HCT116 (cell line): Measurements from ENCODE around the gene RASAL2. TPM values are rescaled to one million over a fixed set of nuclear protein-coding genes. Genes with fewer than 3 reads are reported as not detected.

Source experiments
- ATAC-seq: fragments of 200-7000 bp; cut with Tn5 transposase; 2 replicates; pipeline ENCODE4 v1.9.1; 2020; ENCODE audit warnings: mild to moderate bottlenecking, moderate library complexity
- BruUV-seq: library from RNA; stranded (reverse); fragments of 400-500 nt; replicated peaks from 2 replicates; lab custom pipeline; 2021; lab: Mats Ljungman, UMichigan
- CTCF ChIA-PET: fragments of 300-600 bp; sonication (Branson Sonifier 250); formaldehyde crosslinking; loops from one replicate; lab custom pipeline; 2021; ENCODE audit warnings: antibody characterized with exemption; lab: Charles Lee
- POLR2A ChIA-PET: fragments of 300-600, 350-600 bp; sonication (Branson Sonifier 250); formaldehyde crosslinking; loops from one replicate; lab custom pipeline; 2021; ENCODE audit warnings: antibody characterized with exemption; lab: Charles Lee
- RAD21 ChIA-PET, 2 experiments: fragments of 300-600 bp; sonication (Branson Sonifier 250); formaldehyde crosslinking; loops; one replicate each; lab custom pipeline; 2023; ENCODE audit warnings: low total read pairs in 2 of 2; ENCODE audit not compliant: uncharacterized antibody in 2 of 2, unreplicated experiment in 2 of 2, low non-redundant PET in 1 of 2; lab: Charles Lee
- DNase-seq: peaks from one replicate; pipeline ENCODE4 v3.0.0-alpha.2; 2010; ENCODE audit warnings: low read depth, low spot score
- H2AFZ ChIP-seq: fragments of 200-600 bp; shearing (Covaris generic), sonication (generic); 2 replicates; pipeline ENCODE4 v1.6.1; 2017; ENCODE audit warnings: low read depth, mixed run types, mixed read lengths, antibody characterized with exemption, low read length; ENCODE audit not compliant: poor library complexity, severe bottlenecking
- H3K27ac ChIP-seq: 2 replicates; pipeline ENCODE4 v1.5.1; 2012; ENCODE audit warnings: low read depth, low read length
- H3K27me3 ChIP-seq: fragments of 200-600 bp; sonication (generic); 2 replicates; pipeline ENCODE4 v1.6.1; 2016; ENCODE audit warnings: mixed run types, low read length, mixed read lengths; ENCODE audit not compliant: insufficient read depth
- H3K36me3 ChIP-seq, 2 experiments: fragments of 200-500 bp in 1 of 2; fragments of 200-600 bp in 1 of 2; sonication (Bioruptor generic) in 1 of 2; sonication (generic) in 1 of 2; 2 replicates each; pipeline versions ENCODE4 v1.5.1 to v1.6.1; 2014 to 2016; ENCODE audit warnings: low read length in 2 of 2, inconsistent platforms in 1 of 2, mixed read lengths in 1 of 2, mixed run types in 1 of 2; ENCODE audit not compliant: insufficient read depth in 2 of 2, control insufficient read depth in 1 of 2
- H3K4me1 ChIP-seq, 2 experiments: fragments of 200-600 bp in 1 of 2; sonication (generic) in 1 of 2; 2 replicates each; pipeline versions ENCODE4 v1.5.1 to v1.6.1; 2012 to 2017; ENCODE audit warnings: low read length in 2 of 2, inconsistent platforms in 1 of 2, mild to moderate bottlenecking in 1 of 2, mixed read lengths in 1 of 2, mixed run types in 1 of 2, moderate library complexity in 1 of 2; ENCODE audit not compliant: insufficient read depth in 2 of 2, control insufficient read depth in 1 of 2
- H3K4me2 ChIP-seq: fragments of 200-600 bp; sonication (generic); 2 replicates; pipeline ENCODE4 v1.6.1; 2017; ENCODE audit warnings: mixed run types, low read length, mixed read lengths
- H3K4me3 ChIP-seq, 2 experiments: fragments of 200-600 bp in 1 of 2; sonication (generic) in 1 of 2; replicated peaks in 1 of 2; 2 replicates each; pipeline ENCODE4 v1.5.1; 2011 to 2016; ENCODE audit warnings: low read length in 2 of 2, control low read depth in 1 of 2, low read depth in 1 of 2, mild to moderate bottlenecking in 1 of 2, mixed read lengths in 1 of 2, mixed run types in 1 of 2
- H3K79me2 ChIP-seq: fragments of 200-600 bp; sonication (generic); 2 replicates; pipeline ENCODE4 v1.6.1; 2017; ENCODE audit warnings: mild to moderate bottlenecking, mixed run types, low read length, moderate library complexity, mixed read lengths; ENCODE audit not compliant: insufficient read depth
- H3K9ac ChIP-seq: fragments of 200-600 bp; sonication (generic); 2 replicates; pipeline ENCODE4 v1.6.1; 2016; ENCODE audit warnings: low read length, mixed read lengths
- H3K9me2 ChIP-seq: fragments of 200-600 bp; sonication (generic), shearing (Covaris generic); 2 replicates; pipeline ENCODE4 v1.6.1; 2017; ENCODE audit warnings: mixed run types, mild to moderate bottlenecking, moderate library complexity; ENCODE audit not compliant: insufficient read depth
- H3K9me3 ChIP-seq, 2 experiments: fragments of 200-500 bp in 1 of 2; fragments of 200-600 bp in 1 of 2; sonication (Bioruptor generic) in 1 of 2; sonication (generic) in 1 of 2; 2 replicates each; pipeline ENCODE4 v1.6.1; 2014 to 2017; ENCODE audit warnings: low read length in 2 of 2, mixed read lengths in 2 of 2, inconsistent platforms in 1 of 2, low read depth in 1 of 2, mild to moderate bottlenecking in 1 of 2, mixed run types in 1 of 2, moderate library complexity in 1 of 2; ENCODE audit not compliant: control insufficient read depth in 1 of 2, insufficient read depth in 1 of 2
- H4K20me1 ChIP-seq: fragments of 200-600 bp; sonication (generic), shearing (Covaris generic); 2 replicates; pipeline ENCODE4 v1.6.1; 2017; ENCODE audit warnings: mixed run types, mild to moderate bottlenecking, moderate library complexity; ENCODE audit not compliant: insufficient read depth
- CEBPB ChIP-seq: IDR thresholded peaks from 2 replicates; pipeline ENCODE4 v1.6.1; 2012; ENCODE audit warnings: low read depth
- EGR1 ChIP-seq: IDR thresholded peaks from 2 replicates; pipeline ENCODE4 v1.6.1; 2012; ENCODE audit warnings: low read depth
- ELF1 ChIP-seq: IDR thresholded peaks from 2 replicates; pipeline ENCODE4 v1.6.1; 2012; ENCODE audit warnings: low read depth, borderline replicate concordance
- EZH2 ChIP-seq: fragments of 200-600 bp; sonication (generic); IDR thresholded peaks from 2 replicates; pipeline ENCODE4 v1.6.1; 2017; ENCODE audit warnings: antibody characterized with exemption, mixed run types
- EZH2phosphoT487 ChIP-seq: fragments of 200-600 bp; IDR thresholded peaks from 2 replicates; pipeline ENCODE4 v1.6.1; 2018; ENCODE audit warnings: antibody characterized with exemption, borderline replicate concordance
- POLR2A ChIP-seq: IDR thresholded peaks from 2 replicates; pipeline ENCODE4 v1.7.0; 2011; ENCODE audit warnings: borderline replicate concordance; ENCODE audit not compliant: insufficient read depth, insufficient read length; ENCODE audit errors: extremely low read depth
- RAD21 ChIP-seq: IDR thresholded peaks from 2 replicates; pipeline ENCODE4 v1.6.1; 2012; ENCODE audit warnings: low read depth, mild to moderate bottlenecking
- SP1 ChIP-seq: IDR thresholded peaks from 2 replicates; pipeline ENCODE4 v1.6.1; 2012; ENCODE audit warnings: low read depth
- SRF ChIP-seq: IDR thresholded peaks from 2 replicates; pipeline ENCODE4 v1.6.1; 2012; ENCODE audit warnings: low read depth
- TCF7L2 ChIP-seq: IDR thresholded peaks from 2 replicates; pipeline ENCODE4 v1.7.0; 2011; ENCODE audit warnings: borderline replicate concordance, inconsistent platforms; ENCODE audit not compliant: insufficient read depth, insufficient read length; ENCODE audit errors: extremely low read depth
- ZBTB33 ChIP-seq: IDR thresholded peaks from 2 replicates; pipeline ENCODE4 v1.6.1; 2011; ENCODE audit warnings: mild to moderate bottlenecking, low read length, moderate library complexity; ENCODE audit not compliant: insufficient replicate concordance; ENCODE audit errors: extremely low read depth
- intact Hi-C: fragments of 100-400 bp; cut with micrococcal nuclease; formaldehyde crosslinking; loops from 2 replicates; pipeline ENCODE4 v1.10.0; 2022
- total RNA-seq: library from RNA; stranded (reverse); gene quantifications from one replicate; pipeline ENCODE4 v1.2.1, GENCODE V29; 2021; ENCODE audit not compliant: unreplicated experiment
- TF ChIP-seq, protein P1 (sequence below): IDR thresholded peaks from 2 replicates; pipeline ENCODE4 v1.6.1; 2012
- TF ChIP-seq, protein P2 (sequence below): IDR thresholded peaks from 2 replicates; pipeline ENCODE4 v1.6.1; 2012

The RASAL2 gene
- total RNA-seq, 1 experiment from 2014 or later = 11.7 TPM

GRCh38 chr1:178172939-178173338 lies 79.0 kb downstream of the RASAL2 start (continued):
- TF ChIP-seq SP1 = no peak
- TF ChIP-seq EZH2phosphoT487 = no peak
- TF ChIP-seq TCF7L2 = no peak
- no peak for TF ChIP-seq ZBTB33
- TF ChIP-seq POLR2A = no peak
- TF ChIP-seq RAD21 = no peak
- no peak for TF ChIP-seq EZH2
- TF ChIP-seq, protein P1, sequence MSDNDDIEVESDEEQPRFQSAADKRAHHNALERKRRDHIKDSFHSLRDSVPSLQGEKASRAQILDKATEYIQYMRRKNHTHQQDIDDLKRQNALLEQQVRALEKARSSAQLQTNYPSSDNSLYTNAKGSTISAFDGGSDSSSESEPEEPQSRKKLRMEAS = no peak
- TF ChIP-seq, protein P2, sequence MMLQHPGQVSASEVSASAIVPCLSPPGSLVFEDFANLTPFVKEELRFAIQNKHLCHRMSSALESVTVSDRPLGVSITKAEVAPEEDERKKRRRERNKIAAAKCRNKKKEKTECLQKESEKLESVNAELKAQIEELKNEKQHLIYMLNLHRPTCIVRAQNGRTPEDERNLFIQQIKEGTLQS = no peak
- TF ChIP-seq, all 23 proteins: peak for 0

GRCh38 chr1:178174539-178174938 lies 80.6 kb downstream of the RASAL2 start:
- Histone ChIP-seq H3K27me3 (no peaks in the 10 kb centered on the region), H3K27ac (no peak overlapping the region), H3K4me2 (no peak overlapping the region), H3K4me1 (no peaks in the 10 kb centered on the region; a peak in 1 of 4 replicates), H3K9me2 (peaks cover 5% of the 10 kb centered on the region; the same call in 1 of the 2 replicates), H2AFZ (no peak overlapping the region), H3K4me3 (no peak overlapping the region), H4K20me1 (no peaks in the 10 kb centered on the region), H3K79me2 (peaks cover 9% of the 10 kb centered on the region; the same call in 1 of the 2 replicates), H3K9ac (no peak overlapping the region), H3K36me3 (no peaks in the 10 kb centered on the region), H3K9me3 (no peaks in the 10 kb centered on the region)
- ChIA-PET POLR2A (interaction anchor here (1.2 kb wide), 1 partner anchor 11 kb away, joined by 3 read pairs; no protein-coding TSS in a partner anchor), RAD21 (no interaction called here), CTCF (no interaction called here)
- intact Hi-C loops = no loop called here
- no peak for ATAC-seq
- DNase-seq = no peak
- BruUV-seq = no TSS peak
- no peak for TF ChIP-seq EGR1
- no peak for TF ChIP-seq ELF1
- no peak for TF ChIP-seq EZH2phosphoT487
- TF ChIP-seq CEBPB = no peak
- TF ChIP-seq ZBTB33 = no peak
- no peak for TF ChIP-seq SRF
